H1 (cell line): Measurements from ENCODE around the gene PARP14. TPM values are rescaled to one million over a fixed set of nuclear protein-coding genes. Genes with fewer than 3 reads are reported as not detected.

ENCODE experiments used
- CTCF ChIA-PET: fragments of 300-600 bp; sonication (Branson Sonifier 250); formaldehyde crosslinking; loops from one replicate; lab custom pipeline; 2021; ENCODE audit not compliant: partially characterized antibody; lab: Charles Lee
- POLR2A ChIA-PET: fragments of 300-600 bp; sonication (Branson Sonifier 250); formaldehyde crosslinking; loops from one replicate; lab custom pipeline; 2021; ENCODE audit warnings: inconsistent platforms; ENCODE audit not compliant: partially characterized antibody; lab: Charles Lee
- DNase-seq, 2 experiments: peaks; one replicate each; pipeline versions ENCODE4 v3.0.0 to v3.0.0-alpha.2; 2010 to 2022; ENCODE audit warnings: low spot score in 2 of 2, low read depth in 1 of 2, mixed read lengths in 1 of 2
- FAIRE-seq: peaks from 2 replicates; lab custom pipeline; 2011; peaks lifted over from hg19 to GRCh38; lab: Jason Lieb, UNC
- H2AFZ ChIP-seq: 2 replicates; pipeline ENCODE4 v1.8.1; 2012; ENCODE audit warnings: low read length, inconsistent platforms
- H2AK5ac ChIP-seq: 2 replicates; pipeline ENCODE4 v1.6.1; 2013; ENCODE audit warnings: low read depth, low read length
- H2BK120ac ChIP-seq: replicated peaks from 2 replicates; pipeline ENCODE3; 2013; ENCODE audit warnings: low read depth, low read length, inconsistent platforms
- H2BK12ac ChIP-seq: 2 replicates; pipeline ENCODE4 v1.6.1; 2013; ENCODE audit warnings: low read depth, low read length
- H2BK15ac ChIP-seq: 2 replicates; pipeline ENCODE4 v1.6.1; 2013; ENCODE audit warnings: low read length
- H2BK20ac ChIP-seq: 2 replicates; pipeline ENCODE4 v1.6.1; 2013; ENCODE audit warnings: low read length
- H2BK5ac ChIP-seq: 2 replicates; pipeline ENCODE4 v1.6.1; 2013; ENCODE audit warnings: low read depth, low read length
- H3K14ac ChIP-seq: 2 replicates; pipeline ENCODE4 v1.6.1; 2013; ENCODE audit warnings: inconsistent platforms; ENCODE audit not compliant: insufficient read length
- H3K18ac ChIP-seq: 2 replicates; pipeline ENCODE4 v1.6.1; 2013; ENCODE audit warnings: low read length; ENCODE audit errors: extremely low read depth
- H3K23ac ChIP-seq: 2 replicates; pipeline ENCODE4 v1.6.1; 2013; ENCODE audit warnings: inconsistent platforms; ENCODE audit not compliant: insufficient read length
- H3K23me2 ChIP-seq: 2 replicates; pipeline ENCODE4 v1.6.1; 2013; ENCODE audit warnings: low read depth, low read length
- H3K27ac ChIP-seq: 2 replicates; pipeline ENCODE4 v1.6.1; 2011; ENCODE audit warnings: low read depth, low read length, inconsistent platforms
- H3K27me3 ChIP-seq, 4 experiments: replicated peaks in 1 of 4; 1 replicate in 1 of 4; 2 replicates in 3 of 4; pipeline versions ENCODE4 v1.6.1 to v1.8.1; 2011 to 2013; ENCODE audit warnings: low read length in 3 of 4, mild to moderate bottlenecking in 3 of 4, inconsistent platforms in 2 of 4, mixed read lengths in 2 of 4, moderate library complexity in 1 of 4; ENCODE audit not compliant: control insufficient read depth in 3 of 4, insufficient read depth in 3 of 4; ENCODE audit errors: extremely low read depth in 1 of 4
- H3K36me3 ChIP-seq, 4 experiments: 2 replicates each; pipeline versions ENCODE4 v1.6.1 to v1.8.1; 2011 to 2013; ENCODE audit warnings: mild to moderate bottlenecking in 4 of 4, low read length in 3 of 4, moderate library complexity in 2 of 4, control low read depth in 1 of 4, inconsistent platforms in 1 of 4; ENCODE audit not compliant: insufficient read depth in 4 of 4, control insufficient read depth in 2 of 4
- H3K4ac ChIP-seq: replicated peaks from 2 replicates; pipeline ENCODE3; 2013; ENCODE audit warnings: low read length, low read depth, mixed read lengths, inconsistent platforms; ENCODE audit not compliant: insufficient read length
- H3K4me1 ChIP-seq, 4 experiments: replicated peaks in 1 of 4; 1 replicate in 1 of 4; 2 replicates in 3 of 4; pipeline versions ENCODE4 v1.6.1 to v1.8.1; 2011 to 2013; ENCODE audit warnings: low read length in 3 of 4, inconsistent platforms in 2 of 4, mixed read lengths in 1 of 4; ENCODE audit not compliant: insufficient read depth in 4 of 4, control insufficient read depth in 3 of 4
- H3K4me2 ChIP-seq, 2 experiments: 2 replicates each; pipeline versions ENCODE4 v1.6.1 to v1.8.1; 2011 to 2013; ENCODE audit warnings: low read depth in 2 of 2, low read length in 2 of 2, control low read depth in 1 of 2, inconsistent platforms in 1 of 2, mild to moderate bottlenecking in 1 of 2; ENCODE audit not compliant: insufficient read depth in 1 of 2
- H3K4me3 ChIP-seq, 4 experiments: fragments of 200-600, 300-600 bp in 1 of 4; sonication (generic), shearing (Covaris generic), sonication (Bioruptor Twin) in 1 of 4; 2 replicates each; pipeline versions ENCODE4 v1.5.1 to v1.8.1; 2011 to 2016; ENCODE audit warnings: low read length in 4 of 4, low read depth in 3 of 4, control low read depth in 2 of 4, inconsistent platforms in 2 of 4, mild to moderate bottlenecking in 2 of 4, mixed read lengths in 1 of 4, moderate library complexity in 1 of 4; ENCODE audit not compliant: insufficient read depth in 2 of 4; ENCODE audit errors: extremely low read depth in 1 of 4
- H3K56ac ChIP-seq: replicated peaks from 2 replicates; pipeline ENCODE3; 2013; ENCODE audit warnings: low read depth, mild to moderate bottlenecking, mixed read lengths, low read length, inconsistent platforms; ENCODE audit not compliant: insufficient read length
- H3K79me1 ChIP-seq: 2 replicates; pipeline ENCODE4 v1.6.1; 2013; ENCODE audit warnings: low read depth, low read length, control low read depth
- H3K79me2 ChIP-seq, 2 experiments: 2 replicates each; pipeline versions ENCODE4 v1.6.1 to v1.8.1; 2012 to 2013; ENCODE audit warnings: low read length in 2 of 2, mild to moderate bottlenecking in 2 of 2, inconsistent platforms in 1 of 2; ENCODE audit not compliant: insufficient read depth in 2 of 2, control insufficient read depth in 1 of 2
- H3K9ac ChIP-seq, 4 experiments: replicated peaks in 1 of 4; 1 replicate in 1 of 4; 2 replicates in 3 of 4; pipeline versions ENCODE4 v1.6.1 to v1.8.1; 2011 to 2013; ENCODE audit warnings: low read depth in 3 of 4, low read length in 3 of 4, control low read depth in 2 of 4, mild to moderate bottlenecking in 2 of 4, moderate library complexity in 2 of 4, inconsistent platforms in 1 of 4; ENCODE audit errors: extremely low read depth in 1 of 4
- H3K9me3 ChIP-seq, 2 experiments: 2 replicates each; pipeline versions ENCODE4 v1.6.1 to v1.8.1; 2012 to 2013; ENCODE audit warnings: mild to moderate bottlenecking in 2 of 2, moderate library complexity in 2 of 2, control low read depth in 1 of 2, inconsistent platforms in 1 of 2, low read depth in 1 of 2, low read length in 1 of 2, mixed read lengths in 1 of 2; ENCODE audit not compliant: insufficient read depth in 2 of 2
- H4K20me1 ChIP-seq, 2 experiments: replicated peaks in 1 of 2; 2 replicates each; pipeline versions ENCODE3 to v1.8.1; 2011 to 2013; ENCODE audit warnings: inconsistent platforms in 2 of 2, low read length in 2 of 2, mild to moderate bottlenecking in 1 of 2; ENCODE audit not compliant: insufficient read depth in 2 of 2, control insufficient read depth in 1 of 2
- H4K5ac ChIP-seq: 2 replicates; pipeline ENCODE4 v1.6.1; 2013; ENCODE audit warnings: low read length, low read depth, mixed read lengths, inconsistent platforms; ENCODE audit not compliant: insufficient read length
- H4K8ac ChIP-seq: 2 replicates; pipeline ENCODE4 v1.8.0; 2013; ENCODE audit warnings: mild to moderate bottlenecking, moderate library complexity, low read length, inconsistent platforms; ENCODE audit not compliant: insufficient read depth; ENCODE audit errors: extremely low read depth
- H4K91ac ChIP-seq: replicated peaks from 2 replicates; pipeline ENCODE3; 2013; ENCODE audit warnings: low read length, mixed read lengths, inconsistent platforms; ENCODE audit not compliant: insufficient read length
- CEBPB ChIP-seq: IDR thresholded peaks from 2 replicates; pipeline ENCODE4 v1.6.1; 2012; ENCODE audit warnings: low read depth, low read length
- NRF1 ChIP-seq: IDR thresholded peaks from 2 replicates; pipeline ENCODE4 v1.6.1; 2011; ENCODE audit warnings: mild to moderate bottlenecking, low read depth, low read length, improper control_type of control experiment
- SP1 ChIP-seq: IDR thresholded peaks from 2 replicates; pipeline ENCODE4 v1.6.1; 2011; ENCODE audit warnings: low read depth, low read length
- SP4 ChIP-seq: IDR thresholded peaks from 2 replicates; pipeline ENCODE4 v1.6.1; 2012; ENCODE audit warnings: low read length, inconsistent platforms
- WGBS, 2 experiments: shearing (Covaris generic) in 1 of 2; methylation state at CpG; one replicate each; pipeline versions ENCODE4 v1.1.6 to v1.1.7; 2013 to 2015; ENCODE audit warnings: low lambda C conversion rate in 2 of 2, mixed read lengths in 2 of 2, inconsistent platforms in 1 of 2, low coverage in 1 of 2, missing lambda C conversion rate in 1 of 2; ENCODE audit not compliant: insufficient replicate concordance in 2 of 2, insufficient coverage in 1 of 2, insufficient read length in 1 of 2; ENCODE audit errors: extremely low coverage in 1 of 2, missing lambda C conversion rate in 1 of 2; 5-methylcytosine and 5-hydroxymethylcytosine counted together
- polyA plus RNA-seq, 7 experiments: library from polyadenylated mRNA; depleted of rRNA in 3 of 7; stranded (reverse) in 5 of 7; unstranded in 2 of 7; fragments of >200 nt in 5 of 7; fragments of 200-250 nt in 2 of 7; gene quantifications; 1 replicate in 5 of 7; 2 replicates in 1 of 7; 4 replicates in 1 of 7; pipeline versions ENCODE4 v1.2.1 to v1.2.3, GENCODE V29; 2011 to 2013; ENCODE audit warnings: missing spikeins in 2 of 7, mixed read lengths in 2 of 7
- total RNA-seq: library from RNA; stranded (reverse); fragmentation: NEBNext Ultra II Directional; extraction: Animal tissue kit (Norgen Biotek cat#: 25700); gene quantifications from 2 replicates; pipeline ENCODE4 v1.2.1, GENCODE V29; 2021
- TF ChIP-seq, protein P1 (sequence below), 3 experiments: IDR thresholded peaks; 1 replicate in 2 of 3; 2 replicates in 1 of 3; pipeline versions ENCODE4 v1.5.1 to v1.6.1; 2011; ENCODE audit warnings: low read length in 3 of 3, mild to moderate bottlenecking in 3 of 3, inconsistent platforms in 2 of 3, low read depth in 1 of 3, moderate library complexity in 1 of 3; ENCODE audit not compliant: insufficient read depth in 1 of 3; ENCODE audit errors: control extremely low read depth in 1 of 3

The PARP14 gene
- total and polyA plus RNA-seq, 2 of the 8 experiments (the other 6 are each of a cell fraction or from before 2014, with no cell fraction given) = 12.6 to 17.6 TPM

DNA sequence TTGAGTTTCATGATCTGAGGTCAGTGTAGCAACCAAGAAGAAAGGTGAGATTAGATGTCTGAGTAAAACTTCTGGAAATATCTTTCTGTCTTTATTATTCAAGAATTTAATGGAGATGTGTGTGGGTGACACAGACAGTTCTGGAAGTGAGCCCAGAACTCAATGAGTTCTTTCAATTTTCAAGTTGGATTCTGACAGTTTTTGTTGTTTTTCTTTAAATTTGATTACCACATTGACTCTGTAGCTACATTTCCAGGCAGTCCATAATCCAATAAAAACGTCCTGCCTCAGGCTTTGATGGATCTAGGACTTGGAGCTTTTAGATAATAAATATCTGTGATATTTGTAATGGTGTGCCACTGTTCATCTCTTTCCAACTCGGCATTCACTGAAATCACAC lies 3.9 kb upstream of the PARP14 start:
- no peak for TF ChIP-seq SP1
- TF ChIP-seq NRF1 = no peak
- TF ChIP-seq, protein P1, sequence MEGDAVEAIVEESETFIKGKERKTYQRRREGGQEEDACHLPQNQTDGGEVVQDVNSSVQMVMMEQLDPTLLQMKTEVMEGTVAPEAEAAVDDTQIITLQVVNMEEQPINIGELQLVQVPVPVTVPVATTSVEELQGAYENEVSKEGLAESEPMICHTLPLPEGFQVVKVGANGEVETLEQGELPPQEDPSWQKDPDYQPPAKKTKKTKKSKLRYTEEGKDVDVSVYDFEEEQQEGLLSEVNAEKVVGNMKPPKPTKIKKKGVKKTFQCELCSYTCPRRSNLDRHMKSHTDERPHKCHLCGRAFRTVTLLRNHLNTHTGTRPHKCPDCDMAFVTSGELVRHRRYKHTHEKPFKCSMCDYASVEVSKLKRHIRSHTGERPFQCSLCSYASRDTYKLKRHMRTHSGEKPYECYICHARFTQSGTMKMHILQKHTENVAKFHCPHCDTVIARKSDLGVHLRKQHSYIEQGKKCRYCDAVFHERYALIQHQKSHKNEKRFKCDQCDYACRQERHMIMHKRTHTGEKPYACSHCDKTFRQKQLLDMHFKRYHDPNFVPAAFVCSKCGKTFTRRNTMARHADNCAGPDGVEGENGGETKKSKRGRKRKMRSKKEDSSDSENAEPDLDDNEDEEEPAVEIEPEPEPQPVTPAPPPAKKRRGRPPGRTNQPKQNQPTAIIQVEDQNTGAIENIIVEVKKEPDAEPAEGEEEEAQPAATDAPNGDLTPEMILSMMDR (IDR thresholded peaks at IDR 0.05; ENCODE audit: control extremely low read depth in 1 of 3, insufficient read depth in 1 of 3, low read depth in 1 of 3, low read length in 3 of 3) = no peak
- TF ChIP-seq SP4 = no peak
- TF ChIP-seq CEBPB = no peak
- no peak overlapping the region for H4K5ac ChIP-seq
- ChIA-PET CTCF (interaction anchor here (0.8 to 5.5 kb wide), 8 partner anchors 11 to 292 kb away, joined by 3 to 62 read pairs (median 4); partner anchors contain the start of gene FAM162A), POLR2A (interaction anchor here (1.3 kb wide), 1 partner anchor 293 kb away, joined by 4 read pairs; the partner anchor contains the start of genes FAM162A and MIX23)
- no peaks in the 10 kb centered on the region for H3K79me2 ChIP-seq
- no peak overlapping the region for H3K9ac ChIP-seq
- H3K4me3 ChIP-seq = no peak overlapping the region
- peaks cover 6 to 12% (median 9%) of the 10 kb centered on the region in 4 experiments; a peak in 6 of 7 replicates for H3K4me1 ChIP-seq
- no peak overlapping the region for H2AK5ac ChIP-seq
- no peaks in the 10 kb centered on the region for H3K79me1 ChIP-seq
- no peak overlapping the region for H2BK120ac ChIP-seq
- H2AFZ ChIP-seq = no peak overlapping the region
- no peaks in the 10 kb centered on the region for H3K9me3 ChIP-seq
- no peak overlapping the region for H4K91ac ChIP-seq
- H3K36me3 ChIP-seq = no peaks in the 10 kb centered on the region
- H3K27me3 ChIP-seq = no peaks in the 10 kb centered on the region; a peak in 2 of 7 replicates
- no peak overlapping the region for H3K27ac ChIP-seq
- DNase-seq = no peak
- no peak overlapping the region for H2BK5ac ChIP-seq
- H4K8ac ChIP-seq = no peak overlapping the region
- no peak overlapping the region for H3K23ac ChIP-seq
- peaks cover 8% of the 10 kb centered on the region; the same call in 1 of the 2 replicates for H3K23me2 ChIP-seq
- WGBS, 2 experiments = 73% methylated on average over 2 of the region's 2 CpGs; no CpG with 5 or more reads in 1 of the 2 experiments
- no peak overlapping the region for H3K4me2 ChIP-seq
- H3K56ac ChIP-seq = no peak overlapping the region
- no peaks in the 10 kb centered on the region for H4K20me1 ChIP-seq
- H3K14ac ChIP-seq = no peak overlapping the region
- no peak overlapping the region for H3K4ac ChIP-seq
- FAIRE-seq = no peak
- no peak overlapping the region for H2BK15ac ChIP-seq
- H3K18ac ChIP-seq = no peak overlapping the region
- no peak overlapping the region for H2BK20ac ChIP-seq
- no peak overlapping the region for H2BK12ac ChIP-seq
